C4-2B (cell line): ENCODE results near the gene SORCS1.

ENCODE experiments used
- H3K27ac ChIP-seq: fragments of 450-650 bp; 2 replicates; pipeline ENCODE4 v1.5.1; 2017
- CTCF ChIP-seq: fragments of 450-650 bp; conservative IDR thresholded peaks from 2 replicates; pipeline ENCODE4 v1.5.1; 2017; ENCODE audit warnings: mild to moderate bottlenecking
- ZFX ChIP-seq: fragments of 450-650 bp; IDR thresholded peaks from 2 replicates; pipeline ENCODE4 v1.6.1; 2017

The SORCS1 gene

GRCh38 chr10:106992055-106992454 lies 172.5 kb downstream of the SORCS1 start:
- no peak overlapping the region for H3K27ac ChIP-seq
- TF ChIP-seq ZFX (no peak), CTCF (no peak)

- no peak overlapping the region for H3K27ac ChIP-seq
- TF ChIP-seq ZFX, result no peak
- TF ChIP-seq CTCF, result no peak
Measured at GRCh38 chr10:106991091-106991490, 173.4 kb downstream of the SORCS1 start.

DNA sequence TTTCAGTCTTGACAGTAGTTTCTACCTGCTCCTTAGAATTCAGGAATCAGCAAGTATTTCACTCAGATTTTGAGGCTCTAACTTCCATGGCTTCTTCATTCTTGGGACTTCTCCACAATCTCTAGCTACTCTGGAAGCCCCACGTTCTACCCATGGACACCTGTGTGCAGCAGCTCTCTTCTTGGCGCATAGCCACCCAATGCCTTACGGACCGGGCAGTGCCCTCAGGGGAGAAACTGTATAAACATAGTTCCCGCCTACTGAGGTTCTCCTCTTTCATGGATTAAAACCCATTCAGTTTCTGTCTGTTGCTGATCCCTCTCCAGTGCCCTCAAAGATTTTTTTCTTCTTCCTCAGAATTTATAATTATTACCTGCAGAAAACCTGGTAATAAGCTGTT lies 177.1 kb downstream of the SORCS1 start:
- no peak overlapping the region for H3K27ac ChIP-seq
- no peak for TF ChIP-seq ZFX
- no peak for TF ChIP-seq CTCF

DNA sequence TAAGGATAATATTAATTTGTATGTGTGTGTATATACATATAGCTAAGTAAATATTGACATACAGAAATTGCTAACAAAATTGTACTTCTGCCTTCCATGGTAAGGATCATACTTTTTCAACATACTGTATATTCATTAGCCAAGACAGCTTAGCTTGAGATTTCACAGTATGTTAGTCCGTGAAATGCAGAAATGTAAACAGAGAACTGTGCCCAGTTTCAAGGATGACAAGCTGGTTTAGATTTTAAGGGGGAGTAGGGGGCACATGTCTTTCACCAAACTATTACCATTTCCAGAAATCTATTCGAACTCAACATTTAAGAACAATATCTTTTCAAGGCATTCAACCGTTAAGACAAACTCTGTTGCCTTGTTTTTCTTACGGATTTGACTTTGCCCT lies 182.2 kb downstream of the SORCS1 start:
- H3K27ac ChIP-seq, result no peak overlapping the region
- no peak for TF ChIP-seq ZFX
- no peak for TF ChIP-seq CTCF

- no peak overlapping the region for H3K27ac ChIP-seq
- TF ChIP-seq CTCF, result no peak
- no peak for TF ChIP-seq ZFX
Measured at GRCh38 chr10:106981452-106982075, 182.9 kb downstream of the SORCS1 start.

- H3K27ac ChIP-seq, result no peak overlapping the region
- no peak for TF ChIP-seq CTCF
- TF ChIP-seq ZFX, result no peak
Measured at GRCh38 chr10:106980495-106981451, 183.7 kb downstream of the SORCS1 start.

DNA sequence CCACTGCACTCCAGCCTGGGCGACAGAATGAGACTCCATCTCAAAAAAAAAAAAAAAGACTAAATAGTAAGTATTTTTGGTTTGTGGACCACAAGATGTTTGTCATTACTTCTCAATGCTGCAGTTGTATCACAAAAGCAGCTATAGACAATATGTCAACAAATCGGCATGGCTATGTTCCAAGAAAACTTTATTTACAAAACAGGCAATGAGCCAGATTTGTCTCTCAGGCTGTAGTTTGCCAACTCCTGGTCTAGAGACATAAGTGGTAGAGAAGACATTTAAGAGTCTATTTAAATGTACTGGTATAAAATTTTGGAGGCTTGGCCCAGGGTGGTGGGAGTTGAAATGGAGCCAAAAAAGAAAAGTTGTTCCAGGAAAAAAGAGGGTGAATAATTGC lies 185.8 kb downstream of the SORCS1 start:
- TF ChIP-seq CTCF (no peak), ZFX (no peak)

More for the DNA sequence above, 185.8 kb downstream of the SORCS1 start:
- no peak overlapping the region for H3K27ac ChIP-seq
